ENCODE data around the gene NTM.

DNA sequence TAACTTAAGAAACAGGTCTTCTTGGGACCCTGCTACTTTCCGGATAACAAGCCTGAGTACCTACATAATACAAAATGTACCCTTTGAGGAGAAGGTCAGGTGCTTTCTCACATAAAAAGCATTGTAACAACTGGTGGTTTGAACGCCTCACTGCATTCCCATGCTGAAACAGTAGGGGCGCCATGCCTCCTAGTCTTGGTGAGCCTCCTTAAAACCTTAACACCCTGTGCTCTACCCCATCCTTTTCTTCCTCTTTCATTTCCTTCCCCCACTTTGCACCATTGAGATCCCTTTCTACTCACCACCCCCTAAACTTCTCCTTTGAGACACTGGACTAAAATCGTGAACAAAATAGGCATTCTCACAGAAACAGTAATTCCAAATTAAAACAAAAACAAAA, 729.3 kb downstream of the NTM start:
- TF ChIP-seq, protein P1, sequence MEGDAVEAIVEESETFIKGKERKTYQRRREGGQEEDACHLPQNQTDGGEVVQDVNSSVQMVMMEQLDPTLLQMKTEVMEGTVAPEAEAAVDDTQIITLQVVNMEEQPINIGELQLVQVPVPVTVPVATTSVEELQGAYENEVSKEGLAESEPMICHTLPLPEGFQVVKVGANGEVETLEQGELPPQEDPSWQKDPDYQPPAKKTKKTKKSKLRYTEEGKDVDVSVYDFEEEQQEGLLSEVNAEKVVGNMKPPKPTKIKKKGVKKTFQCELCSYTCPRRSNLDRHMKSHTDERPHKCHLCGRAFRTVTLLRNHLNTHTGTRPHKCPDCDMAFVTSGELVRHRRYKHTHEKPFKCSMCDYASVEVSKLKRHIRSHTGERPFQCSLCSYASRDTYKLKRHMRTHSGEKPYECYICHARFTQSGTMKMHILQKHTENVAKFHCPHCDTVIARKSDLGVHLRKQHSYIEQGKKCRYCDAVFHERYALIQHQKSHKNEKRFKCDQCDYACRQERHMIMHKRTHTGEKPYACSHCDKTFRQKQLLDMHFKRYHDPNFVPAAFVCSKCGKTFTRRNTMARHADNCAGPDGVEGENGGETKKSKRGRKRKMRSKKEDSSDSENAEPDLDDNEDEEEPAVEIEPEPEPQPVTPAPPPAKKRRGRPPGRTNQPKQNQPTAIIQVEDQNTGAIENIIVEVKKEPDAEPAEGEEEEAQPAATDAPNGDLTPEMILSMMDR (conservative IDR thresholded peaks at IDR 0.05; ENCODE audit: low read length) = peak; percentile 72
- no peak for TF ChIP-seq EZH2phosphoT487 (IDR thresholded peaks at IDR 0.05; ENCODE audit: borderline replicate concordance)

All from Loucy (cell line).